HG02943 (cell line): ENCODE results near the gene TRH.
"Not testable (repeated sequence)": the region's sequence is repeated elsewhere in the genome, so short reads cannot be mapped to it uniquely, and the experiment has no call there.

Source experiments
- ATAC-seq: cut with Tn5 transposase; IDR thresholded peaks from one replicate; pipeline ENCODE4 v1.9.1; 2021; ENCODE audit warnings: mild to moderate bottlenecking, low read depth, moderate library complexity; ENCODE audit not compliant: unreplicated experiment

The TRH gene

DNA sequence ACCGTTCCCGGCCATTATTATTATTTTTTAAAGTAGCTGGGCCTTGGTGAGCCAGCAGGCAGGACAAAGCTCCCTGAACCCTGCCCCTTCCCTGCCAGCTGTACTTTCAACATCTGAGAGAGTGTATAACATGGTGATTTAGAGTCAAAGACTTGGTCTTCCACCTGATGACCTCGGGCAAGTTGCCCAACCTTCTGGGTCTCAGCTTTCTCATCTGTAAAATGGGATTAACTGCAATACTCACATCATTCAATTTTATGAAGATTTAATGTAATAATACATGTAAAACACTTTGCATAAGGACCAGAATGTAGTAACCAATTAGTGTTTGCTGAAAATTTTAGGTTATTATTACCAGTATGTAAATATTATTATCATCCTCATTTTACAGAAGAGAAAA lies 11.9 kb upstream of the TRH start:
- ATAC-seq, result no peak

DNA sequence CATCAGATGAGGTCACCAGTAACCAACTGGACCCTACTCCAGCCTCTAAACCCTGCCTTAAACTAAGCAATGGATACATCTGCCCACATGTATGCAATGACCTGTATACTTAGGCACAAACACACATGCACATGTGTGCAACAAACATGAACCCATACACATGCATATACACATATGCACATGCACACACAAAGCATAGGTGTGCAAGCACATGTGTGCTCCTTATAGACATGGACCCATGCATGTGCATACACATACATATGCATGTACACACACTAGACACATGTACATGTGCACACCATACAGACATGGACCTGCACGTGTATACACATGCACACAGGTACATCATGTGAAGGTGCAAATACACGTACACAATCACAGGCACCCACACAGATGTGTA lies 8.6 kb upstream of the TRH start:
- no peak for ATAC-seq

DNA sequence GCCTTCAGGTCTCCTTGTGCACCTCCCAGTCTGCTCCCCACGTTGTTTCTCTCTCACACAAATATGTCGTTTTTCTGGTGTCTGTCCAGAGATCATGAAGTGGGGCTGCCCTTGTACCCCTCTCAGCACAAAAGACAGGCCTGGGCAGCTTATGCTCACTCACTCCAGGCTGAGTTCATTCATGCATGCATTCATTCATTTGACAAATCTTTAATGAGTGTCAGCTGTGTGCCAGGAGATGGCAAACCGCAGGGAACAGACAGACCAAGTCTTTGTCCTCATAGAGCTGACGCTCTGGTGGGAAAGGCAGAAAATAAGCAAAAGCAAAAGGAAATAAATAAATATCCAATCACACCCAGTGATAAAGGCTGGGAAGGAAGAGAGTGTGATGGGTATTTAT lies 7.6 kb upstream of the TRH start:
- ATAC-seq, result no peak

DNA sequence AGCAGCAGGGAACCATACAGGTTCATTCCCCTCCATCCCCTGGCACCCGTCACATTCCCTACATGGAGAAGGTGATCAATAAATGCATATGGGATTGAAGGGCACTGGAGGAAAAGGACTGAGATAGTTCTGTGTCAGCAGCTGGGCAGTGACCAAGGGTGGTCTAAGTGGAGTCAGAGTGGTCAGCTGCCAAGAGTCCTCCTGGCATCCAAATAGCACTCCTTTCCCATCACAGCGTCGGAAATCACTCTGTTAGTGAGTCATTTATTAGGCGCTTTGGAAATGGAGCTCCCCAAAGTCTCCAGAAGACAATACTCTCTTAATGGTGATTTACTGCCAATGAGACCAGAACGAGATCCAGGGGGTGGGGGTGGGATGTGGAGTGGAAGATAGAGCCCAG lies 6.8 kb upstream of the TRH start:
- no peak for ATAC-seq

DNA sequence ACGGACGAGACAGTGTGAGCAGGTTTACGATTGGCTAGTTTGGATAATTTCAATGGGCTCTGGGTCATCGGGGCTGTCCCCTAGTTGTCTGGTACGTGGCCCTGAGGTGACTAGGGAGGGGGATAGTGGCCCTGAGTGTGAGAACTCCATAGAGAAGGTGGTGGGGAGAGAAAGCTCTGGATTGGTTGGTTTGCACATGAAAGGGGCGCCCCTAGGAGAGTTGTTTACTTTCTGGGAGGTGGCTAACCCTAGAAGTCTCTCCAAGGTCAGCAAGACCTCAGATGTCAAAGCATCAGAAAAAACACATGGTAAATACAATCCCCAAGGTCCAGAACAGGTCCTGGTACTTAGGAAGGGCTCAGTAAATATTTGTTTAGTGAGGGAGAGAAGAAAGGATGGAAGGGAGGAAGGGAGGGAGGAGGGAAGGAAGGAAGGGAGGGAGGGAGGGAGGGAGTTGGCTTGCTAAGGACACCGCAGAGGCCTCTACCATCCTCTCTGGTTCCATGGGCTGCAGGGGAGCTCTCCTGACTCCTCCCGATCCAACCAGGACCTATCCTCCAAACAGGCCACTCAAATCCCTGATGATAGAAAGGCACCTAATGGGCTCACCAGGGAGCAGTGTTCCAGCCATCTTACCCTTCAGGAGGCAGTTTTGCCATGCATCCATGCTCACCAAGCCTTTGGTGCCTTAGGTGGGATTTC lies 3.0 kb upstream of the TRH start:
- ATAC-seq, result no peak

DNA sequence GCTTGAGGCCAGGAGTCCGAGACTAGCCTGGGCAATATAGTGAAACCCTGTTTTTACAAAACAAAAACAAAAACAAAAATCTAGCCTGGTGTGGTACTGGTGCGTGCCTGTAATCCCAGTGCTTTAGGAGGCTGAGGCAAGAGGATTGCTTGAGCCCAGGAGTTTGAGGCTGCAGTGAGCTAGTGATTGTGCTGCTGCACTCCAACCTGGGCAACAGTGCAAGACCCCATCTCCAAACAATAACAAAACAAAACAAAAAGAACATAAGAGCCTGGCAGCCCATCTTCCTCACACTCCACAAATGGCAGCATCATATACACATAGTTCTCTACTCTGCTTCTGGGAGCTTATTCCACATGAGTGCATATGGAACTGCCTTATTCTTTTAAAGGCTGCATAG lies 2.2 kb upstream of the TRH start:
- no peak for ATAC-seq

DNA sequence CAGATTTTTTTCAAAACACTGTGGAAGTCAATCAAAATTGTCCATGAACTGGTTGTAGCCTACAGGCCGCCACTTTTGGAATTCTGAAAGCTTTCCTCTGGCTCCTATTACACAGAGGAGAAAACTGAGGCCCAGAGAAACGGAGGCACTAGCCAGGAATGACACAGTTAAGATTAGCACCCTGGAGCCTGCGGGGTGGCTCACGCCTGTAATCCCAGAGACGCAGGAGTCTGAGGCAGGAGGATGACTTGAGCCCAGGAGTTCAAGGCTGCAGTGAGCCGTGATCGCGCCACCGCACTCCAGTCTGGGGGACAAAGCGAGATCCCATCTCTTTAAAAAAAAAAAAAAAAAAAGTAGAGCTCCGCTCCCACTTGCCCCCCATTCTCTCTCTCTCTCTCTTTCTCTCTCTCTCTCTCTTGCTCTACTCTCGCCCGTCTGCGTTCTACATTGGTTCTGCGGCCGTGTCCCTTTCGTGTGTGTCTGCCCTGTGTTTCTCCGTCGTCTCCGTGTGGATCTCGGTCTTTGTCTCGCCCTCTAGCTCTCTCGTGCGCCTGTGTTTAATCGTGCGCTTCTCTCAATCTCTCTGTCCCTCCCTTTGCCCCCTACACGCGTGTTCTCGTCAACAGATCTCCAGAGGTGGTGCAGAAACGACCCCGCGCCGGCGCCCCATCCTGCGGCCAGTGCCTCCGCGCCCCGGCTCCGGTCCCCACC lies 512 bp upstream of the TRH start:
- no peak for ATAC-seq

DNA sequence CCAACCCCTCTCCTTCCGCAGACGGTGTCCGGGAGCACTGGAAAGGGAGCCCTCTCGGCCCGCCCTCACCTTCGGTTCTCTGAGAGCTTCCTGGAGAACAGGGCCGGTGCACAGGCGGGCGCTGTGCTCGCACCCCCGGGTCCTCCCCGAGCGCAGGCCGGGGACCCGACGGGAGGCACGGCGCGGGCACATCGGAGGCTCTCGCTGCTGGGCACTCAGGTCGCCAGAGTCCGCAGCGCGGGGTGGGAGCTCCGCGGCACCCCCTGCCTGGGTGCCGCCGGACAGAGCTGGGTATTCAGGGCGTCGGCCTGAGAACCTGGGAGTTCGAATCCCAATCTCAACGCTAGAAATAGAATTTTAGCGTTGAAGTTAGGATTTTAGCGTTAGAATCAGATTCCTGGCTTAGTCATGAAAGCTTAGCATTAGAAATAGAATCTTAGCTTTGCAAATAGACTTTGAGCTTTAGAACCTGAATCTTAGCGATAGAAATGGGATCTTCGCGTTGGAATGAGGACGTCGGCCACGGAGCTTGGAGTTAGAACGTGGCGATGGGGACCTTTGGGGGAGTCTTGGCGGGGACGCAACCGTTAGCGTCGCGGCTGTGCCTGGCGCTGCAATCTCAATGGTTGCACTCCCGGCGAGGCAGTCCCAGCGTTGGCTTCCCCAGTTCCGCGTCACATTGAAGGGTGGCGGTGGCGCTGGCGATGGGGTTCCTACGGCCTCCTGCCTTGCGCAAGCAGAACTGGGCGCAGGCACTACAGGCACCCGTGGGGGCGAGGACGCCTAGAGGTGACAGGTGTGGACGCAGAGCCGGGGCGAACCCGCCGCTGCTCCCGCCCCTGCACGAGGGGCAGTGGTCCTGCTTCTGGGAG lies 549 bp downstream of the TRH start:
- ATAC-seq, result no peak

DNA sequence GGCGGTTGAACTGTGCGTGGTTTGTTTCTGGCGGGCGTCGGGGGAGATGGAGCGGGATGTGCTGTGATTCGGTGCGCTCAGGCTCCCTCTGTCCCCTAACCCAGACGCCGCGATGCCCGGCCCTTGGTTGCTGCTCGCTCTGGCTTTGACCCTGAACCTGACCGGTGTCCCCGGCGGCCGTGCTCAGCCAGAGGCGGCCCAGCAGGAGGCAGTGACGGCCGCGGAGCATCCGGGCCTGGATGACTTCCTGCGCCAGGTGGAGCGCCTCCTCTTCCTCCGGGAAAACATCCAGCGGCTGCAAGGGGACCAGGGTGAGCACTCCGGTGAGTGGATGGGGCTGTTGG lies 1.2 kb downstream of the TRH start:
- no peak for ATAC-seq

DNA sequence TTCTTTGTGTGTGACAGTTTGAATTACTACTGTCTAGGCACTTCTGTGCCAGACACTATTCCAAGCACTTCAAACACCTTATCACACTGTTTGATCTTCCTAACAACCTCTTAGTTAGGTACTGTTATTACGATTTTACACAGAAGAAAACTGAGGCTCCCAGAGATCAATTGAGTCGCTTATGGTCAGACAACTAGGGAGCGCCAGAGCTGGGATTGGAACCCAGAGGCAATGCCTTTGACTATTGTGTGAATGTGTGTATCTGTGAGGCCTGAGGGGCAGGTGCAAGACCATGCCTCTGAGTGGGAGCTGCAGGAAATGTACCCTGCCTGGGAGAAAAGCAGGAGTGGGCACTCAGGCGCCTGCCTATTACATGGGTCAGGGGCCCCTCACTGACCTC lies 1.8 kb downstream of the TRH start:
- ATAC-seq, result no peak

DNA sequence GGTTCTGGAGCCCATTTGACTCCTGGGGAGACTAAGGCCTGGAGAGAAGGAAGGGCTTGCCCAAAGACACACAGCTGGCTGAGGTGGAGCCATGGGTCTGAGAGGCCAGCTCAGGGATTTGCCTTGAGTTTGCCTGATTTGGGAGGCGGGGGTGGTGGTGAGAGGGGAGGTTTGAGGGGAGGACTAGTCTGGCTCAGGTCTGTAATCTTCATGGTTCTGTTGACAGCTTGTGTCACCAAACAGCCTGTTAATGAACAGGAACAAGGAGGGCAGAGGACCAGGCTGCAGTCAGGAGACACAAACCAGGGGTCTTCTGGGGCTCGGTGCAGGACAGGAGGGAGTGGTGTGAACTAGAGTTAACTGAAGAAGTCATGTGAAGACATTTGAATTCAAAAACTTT lies 3.6 kb downstream of the TRH start:
- no peak for ATAC-seq

DNA sequence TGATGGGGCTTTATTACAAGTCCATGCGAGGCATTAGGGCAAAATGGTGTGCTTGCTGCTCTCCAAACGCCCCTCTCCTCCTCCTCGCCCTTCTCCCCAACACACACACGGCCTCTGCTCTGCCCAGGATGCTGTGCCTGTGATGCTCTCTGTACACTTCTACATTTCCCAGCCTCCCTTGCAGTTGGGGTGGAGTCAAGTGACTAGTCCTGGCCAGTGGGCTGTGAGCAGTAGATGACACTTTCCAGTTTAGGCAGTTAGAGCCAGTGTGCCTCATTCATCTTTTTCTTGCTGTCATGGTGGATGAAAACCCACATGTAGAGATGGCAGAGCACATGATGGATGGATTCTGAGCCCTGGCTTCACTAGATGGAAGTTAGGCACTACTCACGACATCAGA lies 5.4 kb downstream of the TRH start:
- ATAC-seq, result no peak

DNA sequence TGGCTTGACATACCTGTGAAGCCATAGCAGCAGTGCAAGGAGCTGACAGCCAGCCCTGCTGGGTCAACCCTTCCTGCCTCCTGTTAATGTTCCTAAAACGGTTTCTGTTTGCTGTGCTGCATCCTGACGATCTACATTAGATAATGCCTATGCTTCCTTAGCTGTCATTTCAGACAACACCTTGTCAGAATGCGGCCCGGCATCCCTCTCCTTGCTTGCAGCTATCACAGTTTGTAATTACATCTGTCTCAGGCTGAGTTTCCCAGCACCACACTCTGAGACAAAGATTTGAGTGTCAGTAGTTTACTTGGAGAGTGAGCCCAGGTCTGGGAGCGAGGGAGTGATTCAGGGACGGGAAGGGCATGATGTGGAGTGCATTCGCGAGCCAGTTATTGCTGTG lies 9.0 kb downstream of the TRH start:
- no peak for ATAC-seq

DNA sequence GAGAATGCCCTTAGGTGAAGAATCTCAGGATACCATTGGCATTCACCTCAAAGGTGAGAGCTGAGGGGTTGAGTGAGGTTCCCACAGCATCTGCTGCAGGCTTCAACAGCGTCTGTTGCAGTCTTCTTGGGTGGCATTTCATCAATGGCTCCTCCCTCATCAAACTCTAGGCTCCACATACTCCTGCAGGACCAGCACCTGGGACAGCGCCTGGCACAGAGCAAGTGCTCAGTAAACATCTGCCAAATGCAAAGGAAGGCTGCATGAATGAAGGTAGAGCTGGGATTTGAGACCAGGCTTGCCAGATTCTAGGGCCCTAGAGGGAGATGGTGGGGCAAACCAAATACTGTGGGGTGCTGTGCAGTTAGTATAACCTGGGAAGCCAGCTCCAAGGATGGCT lies 9.6 kb downstream of the TRH start:
- ATAC-seq, result no peak

DNA sequence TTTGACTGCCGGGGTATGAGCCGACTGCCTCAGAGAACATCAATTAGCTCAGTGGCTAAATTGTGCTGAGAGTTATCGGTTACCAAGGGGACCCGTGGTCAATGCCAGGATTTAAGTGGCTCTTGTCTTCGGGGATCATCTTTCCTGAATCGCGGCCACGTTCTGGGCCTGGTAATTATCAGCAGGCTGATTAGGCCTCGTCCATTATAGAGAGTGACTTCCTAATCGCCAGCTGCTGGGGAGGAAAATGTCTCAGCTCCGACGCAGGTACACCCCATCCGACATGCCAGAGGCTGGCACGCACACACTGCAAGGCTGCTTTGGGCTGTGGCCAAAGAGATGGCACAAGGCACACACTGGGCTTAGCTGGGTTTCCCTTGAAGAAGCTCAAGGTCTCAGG lies 10.6 kb downstream of the TRH start:
- no peak for ATAC-seq

DNA sequence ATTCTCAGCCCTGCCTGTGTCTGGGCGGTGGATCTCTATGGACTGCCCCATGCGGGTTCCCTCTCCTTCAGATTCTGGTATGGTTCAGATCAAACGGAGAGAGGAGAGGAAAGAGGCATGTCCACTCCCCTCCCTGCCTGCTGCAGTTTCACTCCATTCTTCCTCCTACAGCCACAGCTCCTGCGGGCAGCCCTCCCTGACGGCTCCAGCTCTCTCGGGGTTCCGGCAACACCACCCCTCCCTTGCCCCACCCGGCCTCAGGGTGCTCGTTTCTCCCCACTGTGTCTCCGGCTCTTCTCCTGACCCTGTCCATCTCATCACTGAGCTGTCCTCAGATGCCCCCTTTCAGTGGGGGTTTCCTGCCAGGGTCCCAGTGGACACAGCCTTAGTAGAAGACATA lies 13.9 kb downstream of the TRH start:
- no peak for ATAC-seq

DNA sequence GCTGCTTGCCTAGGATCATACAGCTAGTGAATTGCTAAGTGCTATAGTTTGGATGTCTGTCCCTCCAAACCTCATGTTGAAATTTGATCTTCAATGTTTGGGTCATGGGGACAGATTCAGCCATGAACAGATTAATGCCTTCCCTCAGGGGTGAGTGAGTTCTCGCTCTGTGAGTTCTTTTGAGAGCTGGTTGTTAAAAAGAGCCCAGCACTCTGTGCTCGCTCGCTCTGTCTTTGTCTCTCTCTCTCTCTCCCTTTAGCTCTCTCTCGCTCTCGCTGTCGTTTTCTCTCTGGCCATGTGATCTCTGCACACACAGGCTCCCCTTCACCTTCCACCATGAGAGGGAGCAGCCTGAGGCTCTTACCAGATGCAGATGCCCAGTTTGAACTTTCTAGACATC lies 14.9 kb downstream of the TRH start:
- ATAC-seq, result no peak

DNA sequence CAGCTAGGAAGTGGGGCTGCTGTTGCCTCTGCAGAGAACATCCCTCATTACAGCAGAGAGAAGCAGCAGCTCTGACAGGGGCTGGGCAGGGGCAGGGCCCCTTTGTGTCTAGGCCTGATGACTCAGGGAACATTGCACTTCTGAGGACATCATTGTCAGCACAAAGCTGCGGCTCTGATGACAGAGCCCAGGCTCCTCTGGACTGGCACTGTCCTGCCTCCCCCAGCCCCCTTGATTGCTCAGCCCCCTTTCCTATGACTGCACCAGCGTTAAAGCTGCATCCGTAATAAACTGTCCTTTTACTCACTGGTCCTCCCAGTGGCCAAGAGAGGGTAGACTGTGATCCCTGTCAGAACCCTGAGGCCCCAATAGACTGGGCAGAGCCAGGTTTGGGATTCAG lies 18.3 kb downstream of the TRH start:
- ATAC-seq, result no peak

DNA sequence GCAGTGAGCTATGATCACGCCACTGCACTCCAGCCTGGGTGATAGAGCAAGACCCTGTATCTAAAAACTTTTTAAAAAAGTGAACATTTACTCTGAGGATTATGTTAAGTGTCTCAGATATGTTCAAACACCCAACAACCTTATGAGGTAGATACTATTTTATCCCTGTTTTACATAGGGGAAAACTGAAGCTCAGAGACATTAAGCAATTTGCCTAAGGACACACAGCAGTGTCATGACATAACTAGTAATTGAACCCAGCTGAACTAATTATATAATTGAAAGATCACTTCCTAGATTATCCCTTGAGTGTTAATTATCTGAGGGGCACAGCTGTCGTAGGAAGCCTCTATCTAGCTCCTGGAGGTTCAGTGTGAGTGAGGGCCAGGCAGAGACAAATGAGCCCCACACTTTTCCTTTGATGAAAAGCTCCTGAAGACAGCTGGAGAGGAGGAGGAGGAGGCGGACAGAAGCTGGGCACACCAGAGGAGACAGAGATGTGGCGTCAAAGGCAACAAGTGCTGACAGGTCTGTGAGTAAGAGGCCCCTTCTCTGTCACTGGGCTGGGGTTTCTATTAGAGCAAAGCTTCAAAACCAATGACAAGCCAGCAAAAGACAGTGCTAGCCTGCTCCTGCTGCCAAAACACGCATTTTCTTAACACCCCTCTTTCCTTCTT lies 20.5 kb downstream of the TRH start:
- no peak for ATAC-seq

DNA sequence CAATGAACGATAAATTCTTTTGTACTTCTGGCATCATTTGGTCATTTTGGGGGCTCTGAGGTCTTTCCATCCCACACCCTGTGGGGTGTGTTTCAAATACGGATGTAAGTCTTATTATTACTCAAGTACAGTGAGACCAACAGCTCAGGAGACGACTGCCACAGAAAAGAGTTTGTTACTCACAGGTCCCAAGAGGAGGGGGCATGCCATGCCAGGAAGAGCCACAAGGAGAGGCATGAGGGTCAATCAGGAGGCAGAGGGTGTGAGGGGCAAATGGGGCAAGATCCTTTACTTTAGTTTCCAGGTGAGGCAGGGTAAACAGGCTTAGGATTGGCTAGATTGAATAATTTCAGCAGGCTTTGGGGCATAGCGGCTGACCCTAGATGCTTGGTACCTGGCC lies 21.6 kb downstream of the TRH start:
- ATAC-seq, result no peak

DNA sequence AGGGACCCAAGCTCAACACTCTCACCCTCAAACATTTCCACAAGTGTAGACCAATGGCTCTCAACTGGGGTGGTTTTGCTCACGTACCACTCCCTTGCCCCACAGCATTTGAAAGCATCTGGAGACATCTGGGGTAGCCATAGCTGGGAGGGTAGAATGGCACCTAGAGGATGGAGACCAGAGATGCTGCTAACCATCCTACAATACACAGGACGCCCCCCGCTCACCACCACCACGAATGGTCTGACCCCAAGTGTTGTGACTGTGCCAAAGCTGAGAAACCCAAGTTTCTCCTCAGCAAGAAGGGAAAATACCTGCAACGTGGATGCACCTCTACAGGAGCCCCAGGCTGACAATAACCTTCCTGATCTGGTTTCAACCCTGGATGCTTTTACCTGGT lies 24.7 kb downstream of the TRH start:
- not testable (repeated sequence) for ATAC-seq
